GM04503 (cell line): ENCODE results near the gene CLHC1.
"Not testable (repeated sequence)": the region's sequence is repeated elsewhere in the genome, so short reads cannot be mapped to it uniquely, and the experiment has no call there.

ENCODE experiments used
- DNase-seq: peaks from one replicate; pipeline ENCODE4 v3.0.0-alpha.2; 2012; ENCODE audit warnings: low read depth

The CLHC1 gene

GRCh38 chr2:55153584-55154299 is 78.4 kb downstream of the CLHC1 start:
- no peak for DNase-seq

DNA sequence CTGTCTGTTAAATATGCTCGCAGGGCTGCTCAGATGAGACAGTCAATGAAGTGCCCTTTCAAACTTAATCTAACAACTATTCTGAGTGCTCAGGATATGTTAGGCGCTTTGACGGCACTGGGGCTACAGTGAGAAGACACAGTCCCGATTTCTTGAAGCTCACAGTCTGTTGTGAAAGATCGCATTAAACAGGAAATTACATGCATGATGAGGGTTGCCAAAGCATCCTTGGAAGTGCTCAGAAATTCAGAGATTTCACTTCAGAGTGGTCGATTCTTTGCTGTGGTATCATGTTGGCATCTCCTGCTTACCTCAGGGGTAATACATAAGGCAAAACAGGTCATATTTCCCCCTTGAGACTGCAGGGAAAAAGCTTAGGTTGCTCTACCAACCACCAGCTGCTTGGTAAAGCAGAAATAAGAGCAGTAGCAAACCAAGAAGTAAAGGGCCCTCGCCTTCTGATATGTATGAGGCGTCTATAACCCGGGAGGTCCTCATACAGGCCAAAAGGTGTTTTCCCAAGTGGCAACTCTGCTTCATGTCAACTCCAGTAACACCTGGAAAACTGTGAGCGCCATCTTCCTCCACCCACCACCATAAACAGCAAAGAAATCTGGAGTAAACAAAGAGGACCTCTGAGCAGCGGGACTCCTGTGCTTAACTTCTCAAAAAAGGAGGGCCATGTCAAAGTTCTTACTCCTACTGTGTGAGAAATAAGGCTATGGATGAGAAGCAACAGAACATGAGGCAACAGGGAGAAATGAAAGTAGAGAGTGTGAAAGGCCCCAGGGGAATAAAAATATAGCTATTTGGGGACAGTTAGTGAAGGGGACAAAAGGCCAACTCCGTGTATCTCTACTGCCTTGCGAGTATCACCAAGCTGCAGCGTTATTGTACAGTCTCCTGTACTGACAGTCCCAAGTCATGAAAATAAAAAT is 79.3 kb downstream of the CLHC1 start:
- no peak for DNase-seq

DNA sequence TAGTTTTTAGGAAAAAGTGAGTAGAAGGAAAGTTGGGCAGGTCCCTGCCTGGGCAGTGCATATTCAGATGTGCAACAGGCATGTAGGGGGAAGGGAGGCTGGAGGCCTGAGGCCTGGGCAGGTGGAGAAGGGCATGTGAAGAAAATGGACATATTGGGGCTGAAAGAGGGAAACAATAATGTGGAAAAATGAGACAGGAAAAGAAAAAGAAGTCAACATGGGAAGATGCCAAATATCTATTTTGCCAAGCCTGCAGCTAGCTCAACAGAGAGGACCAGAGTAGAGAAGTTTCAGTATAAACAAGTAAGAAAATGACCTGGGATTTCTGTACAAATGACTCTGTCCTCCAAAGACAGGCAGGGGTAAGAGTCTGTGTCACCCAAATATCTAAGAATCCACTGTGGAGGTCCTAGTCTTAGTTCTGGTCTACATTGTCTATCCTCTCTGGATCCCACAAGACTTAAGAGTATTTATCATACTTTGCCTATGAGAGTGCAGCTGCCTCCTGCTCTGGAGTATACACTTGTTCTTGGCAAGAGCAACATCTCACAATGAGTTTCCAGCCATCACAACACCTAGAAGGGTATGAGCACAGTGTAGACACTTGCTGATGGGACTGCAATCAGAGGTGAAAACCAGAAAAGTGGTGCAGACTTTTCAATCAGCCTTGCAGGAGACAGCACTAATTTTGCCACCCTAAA is 80.2 kb downstream of the CLHC1 start:
- no peak for DNase-seq

DNA sequence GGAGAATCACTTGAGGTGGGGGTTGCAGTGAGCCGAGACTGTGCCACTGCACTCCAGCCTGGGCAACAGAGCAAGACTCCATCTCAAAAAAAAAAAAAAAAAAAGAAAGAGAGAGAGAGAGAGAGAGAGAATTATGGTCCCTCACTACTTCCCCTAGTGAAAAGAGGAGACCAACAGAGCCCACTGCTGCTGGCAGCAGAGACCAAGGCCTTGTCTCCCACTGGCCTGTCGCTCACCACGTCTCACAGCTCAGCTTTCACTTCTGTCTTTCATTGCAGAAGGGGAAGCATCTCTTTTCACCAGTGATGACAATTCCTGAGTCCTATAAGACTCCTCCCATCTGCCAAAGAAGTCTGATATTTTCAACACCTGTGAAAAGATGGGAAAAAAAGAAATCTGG is 81.3 kb downstream of the CLHC1 start:
- DNase-seq: no peak

DNA sequence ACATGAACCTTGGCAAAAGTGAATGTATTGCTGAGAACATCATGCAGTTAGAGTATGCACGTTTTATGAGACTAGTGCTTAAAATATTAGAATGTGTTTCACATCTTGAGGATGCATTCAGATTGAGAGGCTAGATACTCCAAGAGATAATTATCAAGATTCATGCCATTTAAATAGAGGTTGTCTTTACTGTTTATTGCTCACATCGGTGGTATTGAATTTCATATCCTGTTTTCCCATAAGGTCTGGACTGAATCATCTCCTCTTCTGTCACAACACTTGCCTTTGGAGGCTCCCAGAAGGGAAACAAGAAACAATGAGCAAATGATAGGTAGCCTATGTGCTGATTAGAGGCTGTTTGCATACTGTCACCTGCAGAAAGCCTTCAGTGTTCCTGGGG is 83.8 kb downstream of the CLHC1 start:
- peak; percentile 61 for DNase-seq

GRCh38 chr2:55147531-55147930 is 84.6 kb downstream of the CLHC1 start:
- DNase-seq: no peak

GRCh38 chr2:55147041-55147440 is 85.1 kb downstream of the CLHC1 start:
- no peak for DNase-seq

- no peak for DNase-seq
Observed at GRCh38 chr2:55146263-55146662, 85.8 kb downstream of the CLHC1 start.

DNA sequence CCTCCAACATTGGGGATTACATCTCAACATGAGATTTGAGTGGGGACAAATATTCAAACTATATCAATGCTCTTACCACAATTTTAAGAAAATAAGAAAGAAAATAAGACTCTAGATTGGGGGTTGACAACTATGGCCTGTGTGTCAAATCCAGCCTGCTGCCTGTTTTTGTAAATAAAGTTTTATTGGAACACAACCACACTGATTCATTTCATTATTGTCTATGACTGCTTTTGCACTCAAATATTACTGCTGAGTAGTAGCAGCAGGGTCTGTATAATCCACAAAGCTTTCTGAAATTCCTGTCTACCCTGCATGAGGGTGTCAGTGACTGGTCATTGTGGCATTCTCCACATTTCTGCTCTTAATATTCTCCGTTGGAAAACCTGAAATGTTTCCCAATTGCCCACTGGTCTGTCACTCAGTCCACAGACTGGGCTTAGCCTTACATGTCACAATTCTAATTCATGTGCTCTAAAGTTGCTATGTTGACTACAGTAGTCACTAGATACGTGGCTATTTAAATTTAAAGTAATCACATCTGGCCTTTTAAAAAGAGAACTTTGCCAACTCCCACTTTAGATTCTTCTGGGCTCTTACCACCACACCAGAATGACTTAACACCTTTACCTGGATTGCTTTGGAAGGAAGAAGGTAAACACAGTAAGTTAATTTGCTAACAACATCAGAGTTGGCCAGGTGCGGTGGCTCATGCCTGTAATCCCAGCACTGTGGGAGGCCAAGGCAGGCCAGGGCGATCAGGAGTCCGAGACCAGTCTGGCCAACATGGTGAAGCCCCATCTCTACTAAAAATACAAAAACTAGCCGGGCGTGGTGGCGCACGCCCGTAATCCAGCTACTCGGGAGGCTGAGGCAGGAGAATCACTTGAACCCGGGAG is 86.9 kb downstream of the CLHC1 start:
- no peak for DNase-seq

DNA sequence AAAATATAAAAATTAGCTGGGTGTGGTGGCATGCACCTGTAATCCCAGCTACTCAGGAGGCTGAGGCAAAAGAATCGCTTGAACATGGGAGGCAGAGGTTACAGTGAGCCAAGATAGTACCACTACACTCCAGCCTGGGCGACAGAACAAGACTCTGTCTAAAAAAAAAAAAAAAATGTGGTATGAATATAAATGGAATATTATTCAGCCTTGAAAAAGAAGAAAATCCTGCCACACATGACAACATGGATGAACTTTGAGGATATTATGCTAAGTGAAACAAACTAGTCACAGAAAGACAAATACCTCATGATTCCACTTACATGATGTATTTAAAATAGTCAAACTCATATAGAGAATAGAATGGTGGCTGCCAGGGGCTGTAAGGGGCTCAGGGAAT is 88.4 kb downstream of the CLHC1 start:
- DNase-seq: not testable (repeated sequence)

DNA sequence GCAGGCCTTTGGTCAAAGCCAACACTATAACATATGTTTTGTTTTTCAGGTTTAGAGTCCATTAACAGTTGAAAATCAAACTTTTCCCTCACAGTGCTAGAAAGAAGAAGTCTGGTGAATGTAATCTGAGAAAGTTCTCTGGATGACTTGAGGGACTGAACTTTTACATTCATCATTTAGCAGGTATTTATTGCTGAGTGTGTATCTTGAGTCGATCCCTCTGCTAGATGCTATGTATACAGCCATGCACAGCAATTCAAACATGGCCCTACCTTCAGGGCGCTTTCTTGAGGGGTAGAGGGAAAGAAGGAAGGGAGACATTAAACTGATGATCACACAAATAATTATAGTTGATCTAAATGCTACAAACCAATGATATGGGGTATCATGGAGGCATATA is 89.6 kb downstream of the CLHC1 start:
- no peak for DNase-seq

- no peak for DNase-seq
Observed at GRCh38 chr2:55141572-55142413, 90.3 kb downstream of the CLHC1 start.

DNA sequence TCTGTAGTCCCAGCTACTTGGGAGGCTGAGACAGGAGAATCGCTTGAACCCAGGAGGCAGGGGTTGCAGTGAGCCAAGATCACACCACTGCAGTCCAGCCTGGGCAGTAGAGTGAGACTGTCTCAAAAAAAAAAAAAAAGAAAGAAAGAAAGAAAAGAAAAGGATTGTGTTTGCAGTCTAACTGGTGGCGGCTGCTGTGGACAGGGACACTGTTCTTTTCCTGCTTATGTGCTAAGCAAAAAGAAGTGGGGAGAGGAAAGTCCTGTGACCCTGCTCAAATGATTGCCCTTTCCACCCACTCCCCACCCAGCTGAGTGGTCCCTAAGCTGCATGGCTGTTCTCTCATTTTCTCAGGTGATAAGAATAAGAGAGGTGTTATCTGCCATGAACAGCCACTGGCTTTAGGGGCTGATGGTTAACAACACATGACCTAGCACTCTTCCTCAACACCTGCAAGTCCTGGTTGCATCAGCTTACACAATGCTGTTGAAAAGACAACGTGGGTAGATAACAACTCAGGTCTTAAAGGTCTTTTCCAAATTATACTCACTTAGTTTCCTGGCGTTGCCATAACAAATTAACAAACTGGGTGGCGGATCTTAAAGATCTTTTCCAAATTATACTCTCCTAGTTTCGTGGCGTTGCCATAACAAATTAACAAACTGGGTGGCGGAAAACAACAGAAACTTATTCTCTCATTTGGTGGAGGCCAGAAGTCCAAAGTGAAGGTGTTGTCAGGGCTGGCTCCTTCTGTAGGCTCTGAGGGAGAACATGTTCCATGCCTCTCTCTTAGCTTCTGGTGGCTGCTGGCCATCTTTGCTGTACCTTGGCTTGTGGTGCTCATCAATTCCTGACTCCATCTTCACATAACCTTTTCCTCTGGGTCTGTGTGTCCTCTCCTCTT is 91.5 kb downstream of the CLHC1 start:
- DNase-seq: no peak

DNA sequence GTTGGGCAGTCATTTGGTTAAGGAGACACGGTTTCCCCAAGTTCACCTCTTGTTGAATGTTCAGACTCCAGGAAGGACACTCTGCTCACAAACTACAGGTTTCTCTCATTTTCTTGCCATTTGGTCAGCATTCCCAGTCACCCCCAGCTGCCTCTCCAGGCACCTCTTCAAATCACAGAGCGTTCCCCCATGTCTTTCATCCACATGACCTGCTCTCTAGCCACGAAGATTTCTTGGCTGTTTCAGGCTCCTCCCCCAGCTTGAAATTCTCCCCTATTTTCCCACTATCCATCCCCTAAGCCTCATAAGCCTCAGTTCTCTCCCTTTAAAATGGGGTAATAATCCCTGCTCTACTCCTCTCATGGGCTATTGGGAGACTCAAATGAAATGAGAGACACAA is 92.8 kb downstream of the CLHC1 start:
- no peak for DNase-seq

DNA sequence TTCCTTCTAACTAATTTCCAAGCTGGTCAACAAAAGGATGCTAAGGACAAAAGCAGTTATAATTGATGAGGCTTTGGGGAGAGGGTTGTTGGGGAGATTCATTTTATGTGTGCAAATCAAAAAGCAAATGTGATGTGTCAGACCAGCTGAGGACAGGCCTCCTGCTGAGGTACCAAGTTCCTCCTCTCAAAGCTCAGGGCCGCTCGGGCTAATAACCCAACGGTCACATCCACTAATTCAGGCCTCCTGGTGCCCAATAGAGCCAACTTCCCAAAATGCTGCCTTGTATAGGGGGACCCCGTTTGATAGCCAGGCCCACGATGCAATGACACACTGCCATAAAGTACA is 93.2 kb downstream of the CLHC1 start:
- no peak for DNase-seq

GRCh38 chr2:55138014-55138881 is 93.8 kb downstream of the CLHC1 start:
- no peak for DNase-seq

- no peak for DNase-seq
Observed at GRCh38 chr2:55137024-55137958, 94.8 kb downstream of the CLHC1 start.

DNA sequence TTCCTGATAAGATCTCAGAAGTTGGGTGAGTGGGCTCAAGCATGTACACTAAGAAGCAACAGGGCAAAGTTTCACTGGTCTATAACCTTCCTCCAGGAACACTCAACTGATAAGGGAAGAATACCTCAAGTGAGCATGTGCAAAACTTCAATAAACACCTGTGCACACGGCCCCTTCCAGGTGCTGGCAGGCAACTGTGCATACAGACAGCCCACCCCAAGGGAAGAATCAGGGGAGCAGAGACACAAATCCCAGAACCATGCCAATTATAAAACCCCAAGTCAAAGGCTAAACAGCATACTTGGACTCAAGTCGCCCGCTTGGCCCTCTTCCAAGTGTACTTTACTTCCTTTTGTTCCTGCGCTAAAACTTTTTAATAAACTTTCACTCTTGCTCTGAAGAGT is 96.0 kb downstream of the CLHC1 start:
- DNase-seq: no peak
